Colonic mucosa (tissue), 4 donors: ENCODE results near the gene GLI3. TPM values are rescaled to one million over a fixed set of nuclear protein-coding genes. Genes with fewer than 3 reads are reported as not detected.

ENCODE experiments used
- DNase-seq: peaks from one replicate; pipeline ENCODE4 v3.0.0-alpha.2; 2020
- H3K27ac ChIP-seq: fragments of 200-600 bp; one replicate; pipeline ENCODE4 v1.8.0; 2021
- H3K27me3 ChIP-seq: fragments of 200-600 bp; one replicate; pipeline ENCODE4 v1.8.0; 2021
- H3K36me3 ChIP-seq: fragments of 200-600 bp; one replicate; pipeline ENCODE4 v1.8.0; 2021
- H3K4me1 ChIP-seq: fragments of 200-600 bp; one replicate; pipeline ENCODE4 v1.8.0; 2021; ENCODE audit warnings: mild to moderate bottlenecking
- H3K4me3 ChIP-seq: fragments of 200-600 bp; one replicate; pipeline ENCODE4 v1.8.0; 2021
- H3K9ac ChIP-seq, 2 donors: one replicate each; pipeline ENCODE4 v1.7.0; 2013; ENCODE audit warnings: control low read depth in 2 of 2, low read depth in 2 of 2, low read length in 2 of 2
- H3K9me3 ChIP-seq: fragments of 200-600 bp; one replicate; pipeline ENCODE4 v1.8.0; 2021
- CTCF ChIP-seq: fragments of 200-600 bp; IDR thresholded peaks from one replicate; pipeline ENCODE4 v1.8.0; 2022; ENCODE audit warnings: antibody characterized with exemption, mild to moderate bottlenecking
- intact Hi-C: fragments of 100-400 bp; cut with DNase I; formaldehyde crosslinking; loops from one replicate; pipeline ENCODE4 v1.14.1; 2022
- total RNA-seq, 2 donors: library from RNA; stranded (reverse); fragmentation: NEBNext Ultra II Directional in 1 of 2; extraction: Animal tissue kit (Norgen Biotek cat#: 25700) in 1 of 2; gene quantifications; one replicate each; pipeline ENCODE4 v1.2.1, GENCODE V29; 2021
- donor health status: healthy.
- donor health status: DM: no; HTN: no; CAD: no.
- donor health status: DM: no; HTN: no; CAD: no.

GLI3 gene
- total RNA-seq, 2 donors from 2014 or later: 1.8 to 8.0 TPM

- intact Hi-C loops: no loop called here
- Histone ChIP-seq H3K27me3 (no peaks in the 10 kb centered on the region), H3K27ac (no peak overlapping the region), H3K9ac (no peak overlapping the region), H3K4me3 (no peak overlapping the region), H3K4me1 (no peaks in the 10 kb centered on the region), H3K9me3 (no peaks in the 10 kb centered on the region), H3K36me3 (no peaks in the 10 kb centered on the region)
- TF ChIP-seq CTCF: no peak
- no peak for DNase-seq
Observed at GRCh38 chr7:42107484-42108240, 129.3 kb downstream of the GLI3 start.

- Histone ChIP-seq H3K27me3 (no peaks in the 10 kb centered on the region), H3K4me1 (no peaks in the 10 kb centered on the region), H3K36me3 (no peaks in the 10 kb centered on the region), H3K9ac (no peak overlapping the region), H3K4me3 (no peak overlapping the region), H3K27ac (no peak overlapping the region), H3K9me3 (no peaks in the 10 kb centered on the region)
- no peak for TF ChIP-seq CTCF
- no peak for DNase-seq
- intact Hi-C loops: no loop called here
Observed at GRCh38 chr7:42106562-42106961, 130.4 kb downstream of the GLI3 start.

GRCh38 chr7:42105554-42106358 is 131.3 kb downstream of the GLI3 start:
- Histone ChIP-seq H3K27me3 (no peaks in the 10 kb centered on the region), H3K9me3 (no peaks in the 10 kb centered on the region), H3K9ac (no peak overlapping the region), H3K4me3 (no peak overlapping the region), H3K36me3 (no peaks in the 10 kb centered on the region), H3K4me1 (no peaks in the 10 kb centered on the region), H3K27ac (no peak overlapping the region)
- TF ChIP-seq CTCF: no peak
- intact Hi-C loops: no loop called here
- DNase-seq: no peak

GRCh38 chr7:42104694-42105093 is 132.3 kb downstream of the GLI3 start:
- no peak for DNase-seq
- Histone ChIP-seq H3K27me3 (no peaks in the 10 kb centered on the region), H3K4me3 (no peak overlapping the region), H3K9ac (no peak overlapping the region), H3K9me3 (no peaks in the 10 kb centered on the region), H3K27ac (no peak overlapping the region), H3K4me1 (no peaks in the 10 kb centered on the region), H3K36me3 (no peaks in the 10 kb centered on the region)
- no peak for TF ChIP-seq CTCF
- intact Hi-C loops: no loop called here

- no peak for TF ChIP-seq CTCF
- intact Hi-C loops: no loop called here
- H3K9ac ChIP-seq: no peak overlapping the region
- H3K27ac ChIP-seq: no peak overlapping the region
- H3K27me3 ChIP-seq: no peaks in the 10 kb centered on the region
- no peaks in the 10 kb centered on the region for H3K9me3 ChIP-seq
- H3K4me1 ChIP-seq: no peaks in the 10 kb centered on the region
- H3K36me3 ChIP-seq: no peaks in the 10 kb centered on the region
- no peak for DNase-seq
- H3K4me3 ChIP-seq: no peak overlapping the region
Observed at GRCh38 chr7:42104231-42104630, 132.8 kb downstream of the GLI3 start.
